HG02678 (cell line): ENCODE data around the gene TCF7L2.
"Not testable (repeated sequence)": the region's sequence is repeated elsewhere in the genome, so short reads cannot be mapped to it uniquely, and the experiment has no call there.

Experiments
- ATAC-seq: cut with Tn5 transposase; IDR thresholded peaks from one replicate; pipeline ENCODE4 v1.9.1; 2021; ENCODE audit warnings: mild to moderate bottlenecking, moderate library complexity; ENCODE audit not compliant: unreplicated experiment

TCF7L2 gene

GRCh38 chr10:113089551-113089950, 139.5 kb downstream of the TCF7L2 start:
- ATAC-seq, result no peak

DNA sequence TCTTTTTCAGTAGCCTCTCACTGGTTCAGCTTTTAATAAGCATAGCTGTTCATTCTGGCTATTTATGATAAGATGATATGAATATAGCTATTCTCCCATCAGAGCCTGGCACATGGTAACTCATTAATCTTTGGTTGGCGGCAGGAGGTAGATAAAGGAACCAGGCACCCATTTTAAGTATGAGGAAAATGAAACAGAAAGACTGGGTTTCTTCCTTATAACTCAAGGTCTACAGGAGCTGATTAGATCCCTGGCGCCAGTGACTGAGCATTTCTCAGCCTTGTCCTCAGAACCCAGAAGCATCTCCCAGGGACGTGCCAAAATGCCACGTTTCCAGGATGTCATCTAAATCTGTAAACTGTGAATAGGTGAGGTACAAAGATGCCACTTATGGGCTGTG, 141.9 kb downstream of the TCF7L2 start:
- ATAC-seq, result no peak

DNA sequence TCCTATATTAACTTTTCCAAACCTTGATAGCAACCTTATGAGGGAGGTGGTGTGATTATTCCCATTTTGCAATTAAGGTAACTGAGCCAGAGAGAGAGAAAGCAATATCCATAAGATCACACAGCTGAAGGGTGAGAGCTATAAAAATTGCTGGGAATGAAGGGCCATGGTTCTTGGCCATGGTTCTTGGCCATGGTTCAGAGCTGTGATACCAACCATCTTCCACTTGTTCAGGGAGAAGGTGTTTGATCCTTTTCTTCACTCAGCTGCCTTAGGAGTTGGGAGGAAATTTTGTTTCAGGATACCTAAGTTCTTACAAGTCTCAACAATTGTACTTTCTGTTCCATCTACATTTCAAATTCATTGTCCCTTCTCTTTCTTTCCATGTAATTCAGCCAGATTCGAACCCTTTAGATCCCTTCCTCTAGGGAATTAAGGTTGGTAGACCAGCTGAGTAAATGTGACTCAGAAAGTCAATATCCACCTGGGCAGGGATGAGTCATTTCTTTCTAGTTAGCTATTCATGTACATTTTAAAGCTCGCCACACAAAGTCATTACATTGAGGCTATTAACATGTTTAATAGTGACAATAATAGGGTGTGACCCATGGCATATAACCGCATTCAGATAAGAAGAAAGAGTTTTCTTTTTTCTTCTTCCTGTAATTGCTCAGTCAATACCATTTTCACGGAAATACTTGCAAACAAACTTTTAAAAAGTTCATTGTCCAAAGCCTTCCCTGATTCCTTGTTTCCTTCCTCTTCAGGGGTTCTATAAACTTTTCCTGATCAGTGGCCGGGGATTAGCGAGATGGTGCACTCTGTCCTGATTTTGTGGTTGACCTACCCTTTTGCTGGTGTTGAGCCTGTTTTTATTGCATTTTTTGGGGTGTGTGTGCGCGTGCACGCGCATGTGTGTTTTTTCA, 143.4 kb downstream of the TCF7L2 start:
- ATAC-seq, result peak; percentile 65

DNA sequence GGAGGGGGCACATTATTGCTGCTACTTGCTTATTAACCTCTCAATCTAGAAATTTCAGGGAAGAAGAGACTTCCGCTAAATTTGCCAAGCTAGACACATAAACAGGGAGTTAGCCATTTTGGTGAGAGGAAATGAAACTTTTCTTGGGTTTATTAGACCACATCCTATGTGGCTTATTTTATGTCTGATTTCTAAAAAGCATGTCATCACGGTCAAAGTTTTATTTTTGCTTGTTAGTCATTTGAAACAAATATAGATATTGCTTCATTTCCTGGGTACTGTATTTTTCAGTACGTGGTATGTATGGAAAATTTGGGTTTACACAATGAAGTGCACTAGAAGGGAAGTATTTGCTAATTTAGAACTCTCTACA, 144.1 kb downstream of the TCF7L2 start:
- ATAC-seq, result no peak

DNA sequence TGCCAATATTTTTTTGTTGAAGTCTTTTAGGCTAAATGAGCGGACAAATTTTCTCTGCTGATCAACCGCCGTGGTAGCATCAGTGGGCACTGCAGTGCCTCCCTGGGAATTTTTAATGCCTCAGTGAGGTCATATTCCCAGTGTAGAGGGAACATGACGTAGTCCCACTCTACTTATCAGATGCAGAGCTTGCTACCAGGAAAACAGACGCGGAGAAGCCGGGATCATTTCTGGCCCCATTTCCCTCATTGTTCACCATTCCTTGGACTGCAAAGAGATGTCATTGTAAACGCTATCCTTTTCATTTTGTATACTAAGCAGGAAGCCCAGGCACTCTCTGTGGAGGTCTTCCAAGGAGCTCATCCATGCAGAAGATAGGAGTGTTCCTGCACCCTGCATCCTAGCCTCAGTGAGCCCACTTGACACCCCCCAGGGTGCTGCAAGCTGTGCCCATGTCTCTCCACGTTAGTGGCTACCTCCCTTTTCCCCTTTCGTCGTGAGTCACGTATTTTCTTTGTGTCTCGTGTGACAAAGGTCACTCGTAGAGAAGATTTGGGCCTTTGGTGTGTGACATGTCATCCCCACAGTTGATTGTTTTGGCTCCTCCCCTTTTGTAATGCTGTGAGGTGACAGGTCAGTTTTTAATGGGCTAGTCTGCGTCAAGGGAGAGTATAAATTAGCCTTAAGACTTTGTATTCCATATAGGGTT, 145.5 kb downstream of the TCF7L2 start:
- no peak for ATAC-seq

- no peak for ATAC-seq
These were observed 146.3 kb downstream of the TCF7L2 start for GRCh38 chr10:113096128-113096996.

- no peak for ATAC-seq
These were observed 147.0 kb downstream of the TCF7L2 start for GRCh38 chr10:113097036-113097435.

GRCh38 chr10:113099431-113100183, 149.6 kb downstream of the TCF7L2 start:
- ATAC-seq, result no peak

DNA sequence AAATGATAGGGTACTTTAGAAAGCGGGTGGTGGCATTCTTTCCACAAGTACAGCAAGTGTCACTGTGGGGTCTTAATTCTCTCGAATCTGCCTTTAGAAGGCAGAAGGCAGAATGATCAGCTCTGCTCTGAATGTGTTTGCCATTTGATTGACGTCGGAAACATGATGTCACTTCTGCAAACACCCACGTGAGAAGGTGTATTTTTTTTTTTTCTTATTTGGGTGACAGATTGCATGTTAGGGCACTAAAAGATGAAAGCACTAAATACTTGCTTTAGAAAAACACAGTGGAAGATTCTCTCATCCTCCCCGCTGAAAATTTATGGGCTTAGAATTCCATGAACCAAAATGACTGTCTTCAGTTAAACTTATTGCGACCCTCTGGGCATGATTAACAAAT, 150.2 kb downstream of the TCF7L2 start:
- no peak for ATAC-seq

DNA sequence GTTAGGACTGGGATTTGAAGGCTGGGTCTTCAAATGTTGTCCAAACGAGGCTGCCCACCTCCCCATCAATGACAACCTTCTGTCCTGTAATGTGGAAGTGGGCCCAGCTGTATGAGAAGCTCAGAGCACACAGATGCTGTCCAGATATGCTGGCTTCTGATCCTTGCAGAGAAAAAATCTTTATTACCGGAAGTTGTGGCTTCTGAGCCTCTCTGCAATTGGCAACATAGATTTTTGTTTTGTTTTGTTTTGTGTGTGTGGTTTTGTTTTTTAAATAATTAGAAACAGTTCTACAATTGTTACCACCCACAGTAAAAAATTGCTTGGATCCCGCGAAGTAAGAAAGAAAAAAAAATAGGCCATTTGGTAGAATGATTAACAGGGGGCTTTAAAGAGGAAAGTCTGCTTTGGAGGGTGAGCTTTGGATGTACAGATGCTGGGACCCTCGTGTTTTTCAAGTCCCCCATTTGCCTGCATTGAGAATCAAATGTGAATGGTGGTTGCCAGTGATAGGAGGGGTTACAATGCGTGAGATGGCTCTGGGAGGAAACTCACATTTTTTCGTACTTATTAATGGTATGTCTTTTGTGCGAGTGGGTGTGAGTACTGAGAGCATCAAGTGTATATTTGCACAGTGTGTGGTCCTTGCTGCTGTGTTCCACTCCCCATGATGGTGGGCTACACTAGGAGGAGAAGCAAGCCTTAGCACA, 153.2 kb downstream of the TCF7L2 start:
- ATAC-seq, result no peak

DNA sequence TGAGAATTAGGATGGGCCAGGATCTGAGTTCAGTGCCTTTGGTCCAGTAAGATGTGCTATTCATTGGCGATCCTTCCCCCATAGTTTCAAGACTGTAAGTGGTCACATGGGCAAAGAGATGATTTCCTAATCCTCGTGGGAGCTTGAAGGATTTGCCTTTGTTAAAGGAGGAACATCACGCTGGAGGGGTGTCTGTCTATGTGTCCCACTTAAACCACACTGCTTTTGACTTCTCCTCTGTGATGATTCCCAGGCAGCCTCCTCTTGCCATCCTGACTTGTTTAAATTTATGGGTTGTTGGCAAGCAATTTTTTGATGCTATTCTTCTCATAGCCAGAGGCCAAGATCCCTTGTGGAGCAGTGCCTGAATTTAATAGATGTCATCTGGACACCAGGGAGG, 154.0 kb downstream of the TCF7L2 start:
- ATAC-seq, result no peak

DNA sequence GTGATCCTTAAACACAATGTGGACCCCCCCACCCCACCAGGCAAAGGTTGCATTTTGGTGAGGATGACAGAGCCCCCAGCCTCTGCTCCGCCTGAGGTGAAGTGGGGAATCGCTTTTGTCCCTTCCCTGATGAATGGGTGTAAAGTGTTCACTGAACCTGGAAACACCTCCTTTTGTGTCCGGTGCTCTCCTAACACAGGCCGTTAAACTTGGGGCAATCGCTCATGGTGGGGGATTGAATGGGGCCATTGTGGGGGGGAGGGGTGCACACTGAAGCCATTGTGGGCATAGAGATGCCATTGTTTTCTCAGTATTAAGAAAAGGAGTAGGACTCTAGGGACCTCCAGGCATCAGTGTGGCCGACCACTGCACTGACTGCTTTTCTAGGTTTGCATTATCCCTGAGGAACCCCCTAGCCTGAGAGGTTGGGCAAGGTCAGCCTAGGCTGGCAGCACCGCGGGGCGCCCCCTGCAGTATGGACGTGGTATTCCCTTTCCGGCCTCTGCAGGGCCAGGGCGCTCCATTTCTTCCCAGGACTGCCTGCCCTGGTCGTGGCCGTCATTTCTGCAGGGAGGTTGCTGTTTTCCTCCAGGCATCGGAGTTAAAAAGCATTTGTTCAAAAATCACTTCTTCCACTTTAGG, 158.3 kb downstream of the TCF7L2 start:
- no peak for ATAC-seq

GRCh38 chr10:113108948-113109347, 158.9 kb downstream of the TCF7L2 start:
- no peak for ATAC-seq

- not testable (repeated sequence) for ATAC-seq
These were observed 159.4 kb downstream of the TCF7L2 start for GRCh38 chr10:113109482-113109881.

- no peak for ATAC-seq
These were observed 161.2 kb downstream of the TCF7L2 start for GRCh38 chr10:113111260-113111659.

DNA sequence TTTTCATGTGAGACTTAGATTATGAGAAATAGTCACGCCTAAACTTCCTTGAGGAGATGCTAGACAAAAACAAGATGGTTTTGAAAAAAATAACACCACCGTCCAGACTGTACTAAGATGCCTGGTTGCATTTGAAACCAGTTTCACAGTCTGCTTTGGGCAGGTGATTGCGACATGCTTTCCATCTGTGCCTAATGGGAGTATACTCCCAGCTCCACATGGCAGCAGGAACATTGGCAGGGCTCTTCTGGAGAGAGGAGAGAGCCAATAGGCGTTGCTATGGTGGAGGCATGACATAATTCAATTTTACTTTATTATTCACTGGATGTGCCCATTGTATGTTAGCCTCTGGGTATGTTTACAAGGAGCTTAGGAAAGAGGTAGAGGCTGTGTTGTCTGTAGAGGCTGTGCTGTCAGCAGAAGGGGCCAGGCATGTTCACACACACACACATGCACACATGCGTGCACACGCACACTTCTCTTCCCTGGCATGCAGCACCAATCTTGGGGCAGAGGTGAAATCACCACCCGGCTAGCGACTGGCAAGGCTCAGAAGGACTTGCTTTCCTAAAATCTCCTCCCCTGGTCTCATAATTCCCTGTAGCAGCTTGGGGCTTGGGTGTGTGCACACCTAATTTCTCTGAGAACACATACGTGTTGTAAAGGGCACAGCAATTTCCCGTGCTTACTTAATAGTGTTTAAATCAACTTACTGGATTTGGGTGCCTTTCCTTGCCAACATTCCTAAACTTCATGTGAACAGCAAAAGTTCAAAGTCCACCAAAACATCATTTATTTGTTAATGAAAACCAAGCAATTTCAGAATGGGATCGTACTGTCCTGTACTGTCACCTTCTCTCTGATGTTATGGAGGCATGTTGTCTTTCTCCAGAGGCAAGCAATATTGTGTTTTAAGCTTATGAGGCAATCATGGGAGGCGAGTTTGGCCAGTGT, 162.1 kb downstream of the TCF7L2 start:
- no peak for ATAC-seq

- ATAC-seq, result no peak
These were observed 163.2 kb downstream of the TCF7L2 start for GRCh38 chr10:113113241-113113640.

- no peak for ATAC-seq
These were observed 163.9 kb downstream of the TCF7L2 start for GRCh38 chr10:113113918-113114317.
